IMR-90 (cell line): ENCODE measurements around the gene TGFBRAP1. TPM values are rescaled to one million over a fixed set of nuclear protein-coding genes. Genes with fewer than 3 reads are reported as not detected.

Experiments
- ATAC-seq: fragments of 200-7000 bp; cut with Tn5 transposase; 2 replicates; pipeline ENCODE4 v1.9.1; 2020; ENCODE audit warnings: low read depth, mild to moderate bottlenecking, moderate library complexity
- BruUV-seq: library from RNA; stranded (reverse); fragments of 400-500 nt; replicated peaks from 2 replicates; lab custom pipeline; 2021; lab: Mats Ljungman, UMichigan
- CTCF ChIA-PET: fragments of 300-600 bp; formaldehyde crosslinking; extraction: SDS; loops from one replicate; lab custom pipeline; 2021; ENCODE audit warnings: antibody characterized with exemption; lab: Yijun Ruan, JAX
- POLR2A ChIA-PET: fragments of 300-600 bp; sonication (Branson Sonifier 250); formaldehyde crosslinking; loops from one replicate; lab custom pipeline; 2022; ENCODE audit warnings: antibody characterized with exemption; ENCODE audit not compliant: unreplicated experiment; lab: Charles Lee
- DNase-seq: peaks from one replicate; pipeline ENCODE4 v3.0.0; 2013
- H2AFZ ChIP-seq: replicated peaks from 2 replicates; pipeline ENCODE3; 2013; ENCODE audit warnings: low read length, mild to moderate bottlenecking; ENCODE audit not compliant: poor library complexity
- H2AK5ac ChIP-seq: 2 replicates; pipeline ENCODE4 v1.6.1; 2013; ENCODE audit warnings: low read depth, low read length, inconsistent platforms
- H2AK9ac ChIP-seq: replicated peaks from 2 replicates; pipeline ENCODE3; 2013; ENCODE audit warnings: mild to moderate bottlenecking, low read depth, low read length, moderate library complexity; ENCODE audit not compliant: poor library complexity
- H2BK120ac ChIP-seq: 2 replicates; pipeline ENCODE4 v1.6.1; 2013; ENCODE audit warnings: low read depth, low read length, inconsistent platforms
- H2BK15ac ChIP-seq: 3 replicates; pipeline ENCODE4 v1.6.1; 2013; ENCODE audit warnings: low read depth, low read length, inconsistent platforms
- H2BK20ac ChIP-seq: 2 replicates; pipeline ENCODE4 v1.6.1; 2013; ENCODE audit warnings: low read depth, mild to moderate bottlenecking, inconsistent platforms, low read length, moderate library complexity
- H2BK5ac ChIP-seq: 2 replicates; pipeline ENCODE4 v1.6.1; 2013; ENCODE audit warnings: mild to moderate bottlenecking, low read depth, low read length, inconsistent platforms; ENCODE audit not compliant: poor library complexity, severe bottlenecking
- H3K14ac ChIP-seq: replicated peaks from 2 replicates; pipeline ENCODE4 v1.6.1; 2013; ENCODE audit warnings: low read depth, low read length, inconsistent platforms
- H3K18ac ChIP-seq: 2 replicates; pipeline ENCODE4 v1.6.1; 2013; ENCODE audit warnings: low read depth, low read length, control low read depth
- H3K23ac ChIP-seq: 2 replicates; pipeline ENCODE4 v1.6.1; 2013; ENCODE audit warnings: low read depth, low read length, inconsistent platforms
- H3K27ac ChIP-seq: 2 replicates; pipeline ENCODE4 v1.5.1; 2013; ENCODE audit warnings: mild to moderate bottlenecking, control low read depth, low read length; ENCODE audit not compliant: insufficient read depth
- H3K27me3 ChIP-seq: 2 replicates; pipeline ENCODE4 v1.6.1; 2013; ENCODE audit warnings: low read length; ENCODE audit not compliant: control insufficient read depth, insufficient read depth
- H3K36me3 ChIP-seq: 2 replicates; pipeline ENCODE4 v1.6.1; 2013; ENCODE audit warnings: low read length, mixed read lengths; ENCODE audit not compliant: control insufficient read depth, insufficient read depth
- H3K4ac ChIP-seq: 2 replicates; pipeline ENCODE4 v1.6.1; 2013; ENCODE audit warnings: low read depth, low read length, inconsistent platforms
- H3K4me1 ChIP-seq: 2 replicates; pipeline ENCODE4 v1.6.1; 2013; ENCODE audit warnings: low read length, mixed read lengths; ENCODE audit not compliant: control insufficient read depth, insufficient read depth
- H3K4me2 ChIP-seq: 2 replicates; pipeline ENCODE4 v1.6.1; 2013; ENCODE audit warnings: low read depth, mild to moderate bottlenecking, control low read depth, low read length, moderate library complexity
- H3K4me3 ChIP-seq: 2 replicates; pipeline ENCODE4 v1.5.1; 2013; ENCODE audit warnings: low read depth, mild to moderate bottlenecking, control low read depth, low read length, moderate library complexity; ENCODE audit not compliant: insufficient read depth
- H3K56ac ChIP-seq: 2 replicates; pipeline ENCODE4 v1.6.1; 2013; ENCODE audit warnings: low read length, inconsistent platforms; ENCODE audit not compliant: insufficient read depth; ENCODE audit errors: extremely low read depth
- H3K79me1 ChIP-seq, 2 experiments: 2 replicates each; pipeline ENCODE4 v1.6.1; 2013; ENCODE audit warnings: low read length in 2 of 2, inconsistent platforms in 1 of 2, low read depth in 1 of 2
- H3K9ac ChIP-seq: 2 replicates; pipeline ENCODE4 v1.6.1; 2013; ENCODE audit warnings: low read depth, low read length, control low read depth
- H3K9me1 ChIP-seq: 2 replicates; pipeline ENCODE4 v1.6.1; 2013; ENCODE audit warnings: low read length, inconsistent platforms; ENCODE audit not compliant: insufficient read depth
- H3K9me3 ChIP-seq: 2 replicates; pipeline ENCODE4 v1.6.1; 2013; ENCODE audit warnings: low read length; ENCODE audit not compliant: control insufficient read depth, insufficient read depth
- H4K20me1 ChIP-seq: 2 replicates; pipeline ENCODE4 v1.6.1; 2013; ENCODE audit warnings: low read length, inconsistent platforms; ENCODE audit not compliant: insufficient read depth
- H4K5ac ChIP-seq: 2 replicates; pipeline ENCODE4 v1.6.1; 2013; ENCODE audit warnings: mild to moderate bottlenecking, low read depth, low read length, control low read depth
- H4K8ac ChIP-seq, 2 experiments: 2 replicates each; pipeline ENCODE4 v1.6.1; 2013; ENCODE audit warnings: low read depth in 2 of 2, low read length in 2 of 2, control low read depth in 1 of 2, inconsistent platforms in 1 of 2
- H4K91ac ChIP-seq: 2 replicates; pipeline ENCODE4 v1.6.1; 2013; ENCODE audit warnings: low read depth, low read length, inconsistent platforms; ENCODE audit not compliant: insufficient read depth
- BHLHE40 ChIP-seq: fragments of 150-350 bp; IDR thresholded peaks from 2 replicates; pipeline ENCODE4 v1.6.1; 2016; ENCODE audit warnings: mild to moderate bottlenecking, low read depth, low read length
- CEBPB ChIP-seq: IDR thresholded peaks from 2 replicates; pipeline ENCODE4 v1.6.1; 2012; ENCODE audit warnings: low read depth, low read length, improper control_type of control experiment
- CHD1 ChIP-seq: IDR thresholded peaks from 2 replicates; pipeline ENCODE4 v1.6.1; 2012; ENCODE audit warnings: low read depth, low read length, improper control_type of control experiment
- FOS ChIP-seq: fragments of 150-350 bp; IDR thresholded peaks from 2 replicates; pipeline ENCODE4 v1.6.1; 2016; ENCODE audit warnings: low read depth, low read length
- MAFK ChIP-seq: IDR thresholded peaks from 2 replicates; pipeline ENCODE4 v1.6.1; 2012; ENCODE audit warnings: low read depth, low read length, improper control_type of control experiment
- MAZ ChIP-seq: IDR thresholded peaks from 2 replicates; pipeline ENCODE4 v1.6.1; 2012; ENCODE audit warnings: low read depth, mild to moderate bottlenecking, low read length, improper control_type of control experiment, moderate library complexity, borderline replicate concordance
- MXI1 ChIP-seq: IDR thresholded peaks from 2 replicates; pipeline ENCODE4 v1.6.1; 2012; ENCODE audit warnings: low read depth, mild to moderate bottlenecking, low read length, moderate library complexity, borderline replicate concordance
- NFE2L2 ChIP-seq: fragments of 150-350 bp; IDR thresholded peaks from 2 replicates; pipeline ENCODE4 v1.6.1; 2016; ENCODE audit warnings: low read depth, mild to moderate bottlenecking, low read length
- POLR2A ChIP-seq: IDR thresholded peaks from 2 replicates; pipeline ENCODE4 v1.6.1; 2012; ENCODE audit warnings: mild to moderate bottlenecking, low read depth, low read length
- RAD21 ChIP-seq: IDR thresholded peaks from 2 replicates; pipeline ENCODE4 v1.6.1; 2012; ENCODE audit warnings: low read length, improper control_type of control experiment
- RCOR1 ChIP-seq: IDR thresholded peaks from 2 replicates; pipeline ENCODE4 v1.6.1; 2012; ENCODE audit warnings: mild to moderate bottlenecking, low read length, improper control_type of control experiment; ENCODE audit not compliant: insufficient replicate concordance
- RFX5 ChIP-seq: IDR thresholded peaks from 2 replicates; pipeline ENCODE4 v1.8.0; 2012; ENCODE audit warnings: low read depth, mild to moderate bottlenecking, low read length, moderate library complexity
- SMC3 ChIP-seq: fragments of 150-350 bp; IDR thresholded peaks from 2 replicates; pipeline ENCODE4 v1.6.1; 2016; ENCODE audit warnings: low read depth, mild to moderate bottlenecking, antibody characterized with exemption, low read length, moderate library complexity
- WGBS, 2 experiments: methylation state at CpG; one replicate each; pipeline versions ENCODE4 v1.1.5 to v1.1.7; 2013; ENCODE audit warnings: missing lambda C conversion rate in 2 of 2; ENCODE audit not compliant: insufficient read length in 1 of 2; ENCODE audit errors: extremely low coverage in 2 of 2; 5-methylcytosine and 5-hydroxymethylcytosine counted together
- dilution Hi-C: fragments of 300-500 bp; cut with HindIII; formaldehyde crosslinking; loops from one replicate; pipeline ENCODE4 v1.14.3; 2018; ENCODE audit warnings: low sequenced_read_pairs; ENCODE audit not compliant: unreplicated experiment
- in situ Hi-C: fragments of 300-500 bp; cut with MboI; formaldehyde crosslinking; loops from 3 replicates; pipeline ENCODE4 v1.14.3; 2019; ENCODE audit warnings: low sequenced_read_pairs, inconsistent platforms, mixed read lengths
- intact Hi-C: fragments of 100-400 bp; cut with micrococcal nuclease; formaldehyde crosslinking; loops from 2 replicates; pipeline ENCODE4 v1.10.0; 2022
- polyA plus RNA-seq, 3 experiments: library from polyadenylated mRNA; depleted of rRNA; stranded (reverse); fragments of >200 nt; gene quantifications; 2 replicates each; pipeline ENCODE4 v1.2.3, GENCODE V29; 2012; ENCODE audit warnings: low replicate concordance in 1 of 3
- total RNA-seq: library from RNA; depleted of rRNA; stranded (reverse); fragments of >200 nt; gene quantifications from 2 replicates; pipeline ENCODE4 v1.2.3, GENCODE V29; 2012
- TF ChIP-seq, protein P1 (sequence below): conservative IDR thresholded peaks from 2 replicates; pipeline ENCODE4 v1.5.1; 2012; ENCODE audit warnings: mild to moderate bottlenecking, low read depth, low read length, improper control_type of control experiment
- TF ChIP-seq, protein P2 (sequence below): fragments of 150-350 bp; IDR thresholded peaks from 2 replicates; pipeline ENCODE4 v1.6.1; 2016; ENCODE audit warnings: low read depth, mild to moderate bottlenecking, low read length, moderate library complexity, borderline replicate concordance
- TF ChIP-seq, protein P3 (sequence below): fragments of 150-350 bp; IDR thresholded peaks from 2 replicates; pipeline ENCODE4 v1.6.1; 2017; ENCODE audit warnings: mild to moderate bottlenecking, antibody characterized with exemption, low read length, low read depth

TGFBRAP1 gene
- total and polyA plus RNA-seq, 2 of the 4 experiments (the other 2 are of a cell fraction) = 7.2 to 10.4 TPM

DNA sequence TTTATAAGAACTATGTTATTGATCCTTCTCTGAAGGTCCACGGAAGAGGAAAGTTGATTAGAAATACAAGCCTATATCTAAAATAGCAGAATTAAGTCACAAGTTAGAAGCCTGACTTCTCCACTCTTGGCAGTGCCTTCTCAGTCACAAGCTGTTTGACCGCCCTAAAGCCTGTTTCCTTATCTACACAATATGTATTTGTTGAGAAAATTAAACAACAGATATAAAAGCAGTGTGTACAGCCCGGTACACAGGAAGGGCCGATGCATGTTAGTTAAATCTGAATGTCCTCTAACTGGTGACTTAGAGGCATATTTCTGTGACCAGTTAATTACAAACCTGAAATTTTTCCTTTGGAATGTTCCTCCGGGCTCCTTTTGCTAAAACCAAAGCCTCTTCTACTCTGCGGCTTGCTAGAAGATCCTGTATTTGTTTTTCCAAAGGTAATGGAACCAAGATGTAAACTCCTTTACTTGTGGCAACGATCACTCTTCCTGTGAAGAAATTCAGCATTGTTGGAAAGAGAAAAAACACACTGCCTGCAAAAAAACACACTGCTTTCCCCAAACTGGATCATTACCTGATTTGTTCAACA is 33.4 kb downstream of the TGFBRAP1 start:
- H2BK120ac ChIP-seq = no peak overlapping the region
- WGBS, 2 experiments = 83% methylated on average over 2 of the region's 7 CpGs; no CpG with 5 or more reads in 1 of the 2 experiments
- intact Hi-C loops = no loop called here
- H3K18ac ChIP-seq = no peak overlapping the region
- peaks cover 7% of the 10 kb centered on the region for H3K36me3 ChIP-seq
- H3K14ac ChIP-seq = no peak overlapping the region
- H2AK9ac ChIP-seq = no peak overlapping the region
- no peak overlapping the region for H2BK15ac ChIP-seq
- H2AK5ac ChIP-seq = no peak overlapping the region
- dilution Hi-C loops = no loop called here
- no peak overlapping the region for H2AFZ ChIP-seq
- H3K79me1 ChIP-seq = peaks cover 2 to 19% of the 10 kb centered on the region in 2 experiments; a peak in 3 of 4 replicates
- H4K91ac ChIP-seq = no peak overlapping the region
- no peak overlapping the region for H2BK20ac ChIP-seq
- 0 out of 2 replicates have a peak, but pooled peaks cover 3% of the 10 kb centered on the region for H3K9me1 ChIP-seq
- no peaks in the 10 kb centered on the region for H3K27me3 ChIP-seq
- H3K9ac ChIP-seq = no peak overlapping the region
- no peak overlapping the region for H3K4ac ChIP-seq
- no peaks in the 10 kb centered on the region; the same call in 1 of the 2 replicates for H4K20me1 ChIP-seq
- CTCF ChIA-PET = no interaction called here
- POLR2A ChIA-PET = no interaction called here
- no peak overlapping the region for H2BK5ac ChIP-seq
- DNase-seq = no peak
- no peak overlapping the region for H4K5ac ChIP-seq
- H3K9me3 ChIP-seq = no peaks in the 10 kb centered on the region
- H3K27ac ChIP-seq = no peak overlapping the region
- H3K4me2 ChIP-seq = no peak overlapping the region
- TF ChIP-seq CEBPB = no peak
- TF ChIP-seq MXI1 = no peak
- no peak for TF ChIP-seq CHD1
- no peak for TF ChIP-seq RFX5
- TF ChIP-seq POLR2A = no peak
- no peak for TF ChIP-seq MAFK
- TF ChIP-seq, protein P1, sequence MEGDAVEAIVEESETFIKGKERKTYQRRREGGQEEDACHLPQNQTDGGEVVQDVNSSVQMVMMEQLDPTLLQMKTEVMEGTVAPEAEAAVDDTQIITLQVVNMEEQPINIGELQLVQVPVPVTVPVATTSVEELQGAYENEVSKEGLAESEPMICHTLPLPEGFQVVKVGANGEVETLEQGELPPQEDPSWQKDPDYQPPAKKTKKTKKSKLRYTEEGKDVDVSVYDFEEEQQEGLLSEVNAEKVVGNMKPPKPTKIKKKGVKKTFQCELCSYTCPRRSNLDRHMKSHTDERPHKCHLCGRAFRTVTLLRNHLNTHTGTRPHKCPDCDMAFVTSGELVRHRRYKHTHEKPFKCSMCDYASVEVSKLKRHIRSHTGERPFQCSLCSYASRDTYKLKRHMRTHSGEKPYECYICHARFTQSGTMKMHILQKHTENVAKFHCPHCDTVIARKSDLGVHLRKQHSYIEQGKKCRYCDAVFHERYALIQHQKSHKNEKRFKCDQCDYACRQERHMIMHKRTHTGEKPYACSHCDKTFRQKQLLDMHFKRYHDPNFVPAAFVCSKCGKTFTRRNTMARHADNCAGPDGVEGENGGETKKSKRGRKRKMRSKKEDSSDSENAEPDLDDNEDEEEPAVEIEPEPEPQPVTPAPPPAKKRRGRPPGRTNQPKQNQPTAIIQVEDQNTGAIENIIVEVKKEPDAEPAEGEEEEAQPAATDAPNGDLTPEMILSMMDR = no peak
- TF ChIP-seq RCOR1 = no peak
- TF ChIP-seq, protein P2, sequence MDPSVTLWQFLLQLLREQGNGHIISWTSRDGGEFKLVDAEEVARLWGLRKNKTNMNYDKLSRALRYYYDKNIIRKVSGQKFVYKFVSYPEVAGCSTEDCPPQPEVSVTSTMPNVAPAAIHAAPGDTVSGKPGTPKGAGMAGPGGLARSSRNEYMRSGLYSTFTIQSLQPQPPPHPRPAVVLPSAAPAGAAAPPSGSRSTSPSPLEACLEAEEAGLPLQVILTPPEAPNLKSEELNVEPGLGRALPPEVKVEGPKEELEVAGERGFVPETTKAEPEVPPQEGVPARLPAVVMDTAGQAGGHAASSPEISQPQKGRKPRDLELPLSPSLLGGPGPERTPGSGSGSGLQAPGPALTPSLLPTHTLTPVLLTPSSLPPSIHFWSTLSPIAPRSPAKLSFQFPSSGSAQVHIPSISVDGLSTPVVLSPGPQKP = no peak
- TF ChIP-seq NFE2L2 = no peak
- no peak for TF ChIP-seq SMC3
- TF ChIP-seq MAZ = no peak
- no peak for TF ChIP-seq FOS
- TF ChIP-seq, protein P3, sequence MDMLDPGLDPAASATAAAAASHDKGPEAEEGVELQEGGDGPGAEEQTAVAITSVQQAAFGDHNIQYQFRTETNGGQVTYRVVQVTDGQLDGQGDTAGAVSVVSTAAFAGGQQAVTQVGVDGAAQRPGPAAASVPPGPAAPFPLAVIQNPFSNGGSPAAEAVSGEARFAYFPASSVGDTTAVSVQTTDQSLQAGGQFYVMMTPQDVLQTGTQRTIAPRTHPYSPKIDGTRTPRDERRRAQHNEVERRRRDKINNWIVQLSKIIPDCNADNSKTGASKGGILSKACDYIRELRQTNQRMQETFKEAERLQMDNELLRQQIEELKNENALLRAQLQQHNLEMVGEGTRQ = no peak
- no peak for TF ChIP-seq BHLHE40
- TF ChIP-seq RAD21 = no peak
- in situ Hi-C loops = loop anchor here (5.0 kb wide), 1 partner anchor 184 kb away; no protein-coding TSS in a partner anchor
- no peak overlapping the region for H3K56ac ChIP-seq
- H3K23ac ChIP-seq = no peak overlapping the region
- no TSS peak for BruUV-seq
- H4K8ac ChIP-seq = no peak overlapping the region
- ATAC-seq = no peak
- H3K4me3 ChIP-seq = no peak overlapping the region
- H3K4me1 ChIP-seq = 0 out of 2 replicates have a peak, but pooled peaks cover 2% of the 10 kb centered on the region
